Putamen (tissue), 1 donor: ENCODE results near the gene ANXA7.
A peak's percentile ranks its signal among the peaks of the same experiment; 100 is the strongest.

ENCODE experiments used
- DNase-seq: peaks from one replicate; pipeline ENCODE4 v3.0.0-alpha.2; 2016; ENCODE audit warnings: low spot score

ANXA7 gene

DNA sequence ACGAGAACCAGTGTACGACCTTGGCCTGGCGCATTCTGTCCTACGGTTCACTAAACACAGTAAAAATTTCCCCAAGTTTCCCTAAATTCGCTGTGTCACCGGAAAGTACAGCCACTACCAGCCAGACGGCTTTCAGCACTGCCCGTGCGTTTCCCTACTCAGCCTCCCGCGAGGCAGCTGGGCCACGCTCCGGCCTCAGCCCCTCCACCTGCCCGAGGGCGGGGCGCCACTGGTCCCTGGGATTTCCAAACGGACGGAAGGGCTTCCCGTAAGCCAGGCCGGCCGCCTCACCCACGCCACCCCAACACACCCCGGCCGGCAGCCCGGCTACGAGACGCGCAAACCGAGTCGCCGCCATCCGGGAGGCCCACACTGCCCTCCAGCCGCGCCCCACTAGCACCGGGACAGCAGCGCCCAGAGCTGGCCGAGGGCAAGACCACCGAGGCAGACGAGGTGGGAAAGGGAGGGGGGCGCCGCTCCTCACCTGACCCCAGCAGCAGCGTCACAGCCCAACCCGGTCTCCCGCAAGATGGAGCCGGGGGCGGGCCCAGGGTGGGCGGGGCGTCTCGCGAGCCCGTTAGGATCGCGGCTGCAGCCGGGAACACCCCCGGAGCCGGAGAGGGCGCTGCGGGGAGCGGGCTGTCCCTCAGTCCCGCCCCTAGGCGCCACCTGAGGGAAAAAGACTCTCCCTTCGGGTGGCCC lies at the start of gene ANXA7:
Gene ANXA7, minus strand, starts transcription at position 531 of the 702 bp plus-strand sequence. CDS start 13,202 bp downstream, outside the sequence.
- DNase-seq, result peak; percentile 92

- DNase-seq, result no peak
Observed at GRCh38 chr10:73460897-73461296, 47.0 kb upstream of the ANXA7 start.

DNA sequence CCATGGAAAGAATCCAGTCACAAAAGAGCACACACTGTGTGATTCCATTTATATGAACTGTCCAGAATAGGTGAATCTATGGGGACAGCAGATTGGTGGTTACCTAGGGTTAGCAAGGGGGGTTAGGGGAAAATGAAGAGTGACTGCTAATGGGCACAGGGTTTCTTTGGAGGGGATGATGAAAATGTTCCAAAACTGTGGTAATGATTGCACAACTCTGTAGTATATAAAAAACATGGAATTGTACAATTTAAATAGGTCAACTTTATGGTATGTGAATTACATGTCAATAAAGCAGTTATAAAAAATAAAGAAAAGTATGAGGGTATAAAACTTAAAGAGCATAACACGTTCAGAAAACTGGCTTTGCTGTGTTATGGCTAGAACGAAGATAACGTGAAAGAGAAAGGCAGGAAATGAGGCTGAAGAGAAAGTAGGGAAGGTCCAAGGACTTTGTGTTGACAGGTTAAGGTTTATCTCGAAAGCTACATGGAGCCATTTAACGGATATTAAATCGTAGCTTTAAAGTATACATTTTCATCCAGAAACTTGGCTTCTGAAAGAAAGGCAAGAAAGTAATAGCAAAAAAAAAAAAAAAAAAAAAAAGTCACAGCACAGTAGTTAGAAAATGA lies 45.9 kb upstream of the ANXA7 start:
- no peak for DNase-seq

DNA sequence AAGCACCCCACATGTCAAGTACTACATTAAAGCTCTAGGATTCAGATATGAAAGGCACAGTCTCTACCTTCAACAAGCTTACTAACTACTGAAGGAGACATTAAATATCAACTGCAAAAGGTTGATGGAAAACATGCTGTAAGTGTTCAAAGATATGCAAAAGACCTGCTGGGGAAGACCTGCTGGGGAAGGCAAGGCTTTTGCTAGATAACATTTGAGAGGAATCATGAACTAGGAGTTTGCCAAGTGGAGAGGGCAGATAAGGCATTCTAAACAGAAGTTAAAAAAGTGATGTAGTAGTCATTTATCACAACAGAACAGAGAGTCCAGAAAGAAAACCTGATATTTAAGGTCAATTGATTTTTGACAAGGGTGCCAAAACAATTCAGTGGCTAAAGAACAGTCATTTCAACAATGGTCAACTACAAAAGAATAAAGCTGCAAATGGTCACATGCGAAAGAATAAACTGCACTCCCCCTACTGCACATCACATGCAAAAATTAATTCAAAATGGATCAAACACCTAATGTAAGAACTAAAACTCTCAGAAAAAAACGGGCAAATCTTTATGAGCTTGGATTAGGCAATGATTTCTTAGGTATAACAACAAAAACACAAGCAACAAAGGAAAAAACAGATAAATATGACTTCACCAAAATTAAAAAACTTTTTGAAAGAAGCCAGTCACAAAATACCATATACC lies 42.5 kb upstream of the ANXA7 start:
- no peak for DNase-seq

DNA sequence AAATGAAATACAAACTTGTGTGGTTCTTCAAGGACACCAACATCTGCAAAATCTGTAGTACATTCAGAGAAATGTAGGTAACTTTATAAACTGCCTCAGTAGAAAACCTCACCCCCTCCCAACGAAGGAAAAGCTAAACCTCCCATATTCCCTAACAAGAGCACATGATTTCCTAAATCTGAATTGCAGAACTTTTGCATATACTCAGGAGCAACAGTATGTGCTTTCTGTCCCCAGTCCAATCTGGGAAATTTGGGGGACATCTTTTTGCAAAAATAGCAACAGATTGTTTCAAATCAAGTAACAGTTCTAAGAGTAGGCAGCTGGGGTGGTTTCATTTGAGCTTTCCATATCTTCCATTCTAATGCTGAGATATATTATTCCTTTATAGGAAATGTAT lies 35.3 kb upstream of the ANXA7 start:
- no peak for DNase-seq

DNA sequence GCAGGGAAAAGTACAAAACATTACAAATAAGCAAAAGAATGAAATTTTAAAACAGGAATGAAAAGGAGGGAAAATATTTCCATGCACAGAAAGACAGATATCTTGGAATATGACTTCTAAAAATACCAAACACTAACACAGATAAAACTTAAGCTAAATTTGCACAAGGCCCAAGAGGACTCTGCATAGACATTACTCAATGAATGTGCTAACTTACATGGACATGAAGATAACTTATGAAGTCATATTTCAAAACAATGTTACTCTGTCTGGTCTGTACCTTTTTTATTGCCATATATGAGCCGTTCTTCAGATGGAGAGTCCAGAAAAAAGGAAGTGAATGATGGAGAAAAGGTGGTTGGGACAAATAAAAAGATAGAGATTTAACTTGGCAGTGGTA lies 34.5 kb upstream of the ANXA7 start:
- no peak for DNase-seq

DNA sequence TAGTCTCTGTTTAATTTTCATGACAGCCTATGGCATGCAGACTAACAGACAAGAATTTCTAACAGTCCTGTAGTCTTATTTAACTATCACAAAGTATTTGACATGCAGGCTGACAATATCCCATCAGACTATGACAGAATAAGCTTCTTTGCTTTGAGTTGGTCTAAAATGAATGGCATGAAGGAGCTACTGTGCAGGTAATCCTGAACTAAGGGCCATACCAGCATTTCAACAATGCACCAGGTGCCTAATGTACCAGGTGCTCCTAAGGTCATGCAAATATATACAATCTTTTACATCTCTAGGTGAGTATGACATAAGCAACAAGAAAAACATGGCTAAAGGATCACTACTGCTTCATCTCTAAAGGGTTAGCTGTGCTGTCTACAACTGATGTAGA lies 33.1 kb upstream of the ANXA7 start:
- no peak for DNase-seq

GRCh38 chr10:73444457-73444856 lies 30.6 kb upstream of the ANXA7 start:
- DNase-seq, result no peak

GRCh38 chr10:73439605-73440312 lies 25.9 kb upstream of the ANXA7 start:
- DNase-seq, result peak; percentile 6

GRCh38 chr10:73439055-73439454 lies 25.2 kb upstream of the ANXA7 start:
- DNase-seq, result no peak

- no peak for DNase-seq
Observed at GRCh38 chr10:73433538-73433867, 19.6 kb upstream of the ANXA7 start, which contains the start of gene MSS51. Gene MSS51 (minus strand): TSS chr10:73433561. CDS start chr10:73428284, 5,277 bp downstream.

DNA sequence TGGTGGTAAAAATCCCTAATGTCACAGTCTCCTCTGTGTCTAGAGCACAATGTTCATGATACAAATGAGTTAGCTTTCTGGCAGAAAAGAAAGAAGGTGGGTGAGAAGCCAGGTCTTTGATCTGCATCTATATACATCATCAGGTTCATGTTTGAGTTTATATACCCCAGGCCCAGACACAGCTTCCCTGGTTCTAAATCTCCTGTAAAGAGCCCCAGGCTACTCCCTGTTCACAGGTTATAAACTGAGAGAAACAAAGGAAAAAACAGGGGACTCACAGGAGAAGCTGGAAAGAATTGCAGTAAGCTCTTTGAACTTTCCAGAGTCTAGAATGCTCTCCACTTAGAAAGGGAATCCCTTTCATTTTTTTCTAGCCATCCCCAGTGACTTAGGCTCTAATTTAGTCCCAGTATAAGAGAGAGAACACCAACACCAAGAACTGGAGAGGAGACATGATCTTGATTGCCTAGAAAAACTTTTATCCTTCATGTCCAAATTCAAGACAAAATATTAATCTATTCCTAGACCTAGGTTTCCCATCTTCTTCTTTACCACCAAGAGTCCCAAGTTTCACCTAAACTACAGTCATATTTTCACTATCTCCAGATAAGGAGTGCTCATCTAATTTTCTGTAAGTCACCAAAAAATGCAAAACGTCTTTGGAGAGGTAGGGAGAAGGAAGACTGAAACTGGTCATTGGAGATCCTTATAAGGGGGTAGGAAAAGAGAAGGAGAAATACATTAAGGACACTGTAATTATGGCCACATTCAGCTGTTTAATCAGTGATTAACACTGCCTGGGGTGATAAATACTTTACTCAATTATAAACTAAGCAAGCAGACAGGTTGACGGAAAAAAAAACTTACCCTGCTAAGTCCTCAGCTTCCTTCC lies 19.0 kb upstream of the ANXA7 start:
- no peak for DNase-seq

- no peak for DNase-seq
Observed at GRCh38 chr10:73426318-73426717, 12.5 kb upstream of the ANXA7 start.

- DNase-seq, result no peak
Observed at GRCh38 chr10:73424478-73424877, 10.6 kb upstream of the ANXA7 start.

GRCh38 chr10:73423309-73423708 lies 9.5 kb upstream of the ANXA7 start:
- DNase-seq, result no peak

GRCh38 chr10:73416571-73416970 lies 2.7 kb upstream of the ANXA7 start:
- no peak for DNase-seq

DNA sequence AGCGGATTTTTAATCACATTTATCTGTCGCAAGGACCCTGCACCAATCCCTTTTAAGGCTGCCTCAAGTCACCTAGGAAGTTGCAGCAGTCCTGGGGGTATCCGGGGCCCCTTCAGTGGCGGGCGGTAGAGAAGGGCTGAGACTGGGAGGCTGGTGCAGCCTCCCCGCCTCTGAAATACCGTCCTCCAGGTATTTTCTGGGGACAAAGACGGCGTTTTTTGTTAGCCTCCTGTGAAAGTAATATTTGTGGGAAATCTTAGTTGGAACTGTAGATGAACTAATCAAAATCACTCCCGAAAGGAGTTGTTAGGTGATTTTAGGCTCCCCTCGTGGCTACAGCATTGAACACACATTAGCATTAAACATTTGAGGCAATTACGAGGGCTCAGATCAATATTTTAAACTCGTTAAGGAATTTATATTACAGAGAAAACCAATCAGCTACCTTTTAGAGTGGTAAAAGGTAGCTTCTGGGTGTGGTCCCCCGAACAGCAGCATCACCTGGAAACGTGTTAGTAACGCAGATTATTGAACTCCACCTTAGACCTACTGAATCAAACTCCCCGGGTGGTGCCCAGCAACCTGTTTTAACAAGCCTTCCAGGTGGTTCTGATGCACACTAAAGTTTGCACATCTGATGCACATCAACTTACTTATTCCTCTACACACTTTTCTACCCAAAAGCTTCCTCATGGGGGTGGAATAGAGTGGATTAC lies 530 bp upstream of the ANXA7 start:
- DNase-seq, result no peak

DNA sequence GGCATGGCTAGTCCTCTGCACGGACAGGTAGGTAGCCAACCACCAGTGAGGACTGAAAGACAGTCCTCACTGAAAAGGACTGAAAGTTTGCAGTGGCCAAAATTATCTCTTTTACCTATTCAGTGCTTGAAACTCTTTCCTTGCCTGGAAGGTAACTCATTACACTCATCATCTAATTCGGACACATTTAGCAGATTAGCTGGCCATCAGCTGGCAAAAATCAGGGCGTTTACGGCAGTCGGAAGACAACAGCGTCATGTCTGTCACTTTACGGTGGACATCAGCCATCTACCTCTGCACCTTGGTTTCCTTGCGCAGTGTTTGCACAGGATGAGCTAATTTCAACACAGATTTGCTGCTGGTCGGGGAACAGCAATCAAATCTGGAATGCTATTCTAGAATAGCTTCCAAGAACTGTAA lies 740 bp downstream of the ANXA7 start:
- DNase-seq, result no peak

DNA sequence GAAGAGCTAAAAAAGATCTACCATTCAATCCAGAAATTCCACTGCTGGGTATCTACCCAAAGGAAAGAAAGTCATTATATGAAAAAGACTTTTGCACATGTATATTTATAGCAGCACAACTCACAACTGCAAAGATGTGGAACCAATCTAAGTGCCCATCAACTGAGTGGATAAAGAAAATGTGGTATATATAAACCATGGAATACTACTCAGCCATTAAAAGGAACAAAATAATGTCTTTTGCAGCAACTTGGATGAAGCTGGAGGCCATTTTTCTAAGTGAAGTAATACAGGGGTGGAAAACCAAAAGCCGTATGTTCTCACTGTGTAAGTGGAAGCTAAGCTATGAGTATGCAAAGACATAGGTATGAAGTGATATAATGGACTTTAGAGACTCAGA lies 3.0 kb downstream of the ANXA7 start:
- no peak for DNase-seq

- DNase-seq, result no peak
Observed at GRCh38 chr10:73408978-73409521, 4.8 kb downstream of the ANXA7 start.

DNA sequence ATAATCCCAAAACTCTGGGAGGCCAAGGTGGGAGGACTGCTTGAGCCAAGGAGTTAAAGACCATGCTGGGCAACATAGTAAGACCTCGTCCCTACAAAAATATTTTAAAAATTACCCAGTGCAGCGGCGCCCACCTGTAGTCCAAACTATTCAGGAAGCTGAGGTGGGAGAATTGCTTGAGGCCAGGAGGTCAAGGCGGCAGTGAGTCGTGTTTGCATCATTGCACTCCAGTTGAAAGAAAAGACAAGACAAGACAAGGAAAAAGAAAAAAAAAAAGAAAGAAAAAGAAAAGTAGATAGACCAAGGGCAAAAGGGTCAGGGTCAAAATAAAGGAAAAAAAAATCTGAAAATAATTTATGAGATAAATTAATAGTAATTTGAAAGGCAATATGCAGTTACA lies 5.8 kb downstream of the ANXA7 start:
- no peak for DNase-seq
